GM21381 (cell line): ENCODE results near the gene DIPK1C.
"Not testable (repeated sequence)": the region's sequence is repeated elsewhere in the genome, so short reads cannot be mapped to it uniquely, and the experiment has no call there.

ENCODE experiments used
- ATAC-seq: cut with Tn5 transposase; IDR thresholded peaks from one replicate; pipeline ENCODE4 v1.9.1; 2021; ENCODE audit warnings: mild to moderate bottlenecking, moderate library complexity; ENCODE audit not compliant: unreplicated experiment

DIPK1C gene

DNA sequence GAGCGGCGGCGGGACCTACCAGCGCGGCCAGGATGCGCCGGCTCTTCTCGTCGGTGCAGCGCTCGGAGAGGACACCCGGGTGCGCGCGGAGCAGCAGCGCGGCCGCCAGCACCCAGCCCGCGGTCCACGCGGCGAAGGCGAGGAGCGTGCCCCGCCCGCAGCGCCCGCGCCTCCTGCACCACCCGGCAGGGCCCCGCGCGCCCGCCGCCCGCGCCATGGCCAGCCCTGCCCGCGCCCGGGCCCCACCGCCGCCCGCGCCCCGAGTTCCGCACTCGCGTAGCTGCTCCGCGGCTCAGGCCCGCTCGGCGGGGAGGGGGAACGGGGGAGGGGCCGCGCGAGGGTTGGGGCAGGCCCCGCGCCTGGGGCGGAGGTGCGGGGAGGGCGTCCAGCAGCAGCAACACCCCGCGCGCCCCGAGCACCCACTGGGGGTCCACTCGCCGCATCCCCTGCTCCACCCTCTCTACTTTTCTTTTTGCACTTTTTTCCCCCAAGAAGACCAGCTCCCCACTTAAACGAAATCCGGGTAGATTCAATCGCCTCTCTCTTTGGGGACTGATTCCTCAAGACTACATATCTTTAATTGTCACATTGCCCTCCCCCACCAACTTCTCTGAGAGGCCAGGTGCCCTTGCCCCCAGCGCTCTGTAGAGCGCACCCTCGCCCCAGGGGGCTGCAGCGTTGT, at the start of gene DIPK1C:
DIPK1C (minus strand) TSS at position 266 of the 682 bp plus-strand sequence; CDS start at position 217, 49 bp downstream.
- no peak for ATAC-seq

DNA sequence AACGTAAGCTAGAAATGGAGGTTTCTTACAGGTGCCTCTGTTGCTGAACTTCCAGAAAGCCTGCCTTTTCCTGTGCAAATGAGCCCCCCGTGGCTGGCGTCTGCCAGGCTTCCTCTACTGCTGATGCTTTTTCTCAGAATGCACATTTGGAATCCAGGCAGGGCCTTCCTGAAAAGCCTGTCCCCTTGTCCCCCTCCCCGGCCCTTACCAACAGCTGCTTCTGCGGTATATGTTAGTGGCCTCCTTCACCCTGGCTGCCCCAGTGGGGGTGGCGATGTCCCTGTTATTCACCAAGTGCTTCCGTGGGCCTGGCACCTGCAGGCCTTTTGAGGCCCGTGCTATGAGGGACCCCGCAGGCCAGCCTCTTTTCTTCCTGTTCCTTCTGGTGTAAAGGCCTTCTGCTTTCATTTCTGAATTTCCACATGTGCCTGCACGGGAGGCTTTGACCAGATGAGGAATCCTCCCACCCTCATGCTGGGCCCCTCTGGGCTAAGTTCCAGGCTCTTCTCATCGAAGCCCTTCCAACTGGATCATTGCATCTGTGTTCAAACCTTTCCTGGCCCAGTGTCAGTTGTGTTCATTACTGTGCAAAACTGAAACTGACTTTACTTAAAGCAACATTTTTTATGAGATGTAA, 49.5 kb upstream of the DIPK1C start:
- no peak for ATAC-seq

DNA sequence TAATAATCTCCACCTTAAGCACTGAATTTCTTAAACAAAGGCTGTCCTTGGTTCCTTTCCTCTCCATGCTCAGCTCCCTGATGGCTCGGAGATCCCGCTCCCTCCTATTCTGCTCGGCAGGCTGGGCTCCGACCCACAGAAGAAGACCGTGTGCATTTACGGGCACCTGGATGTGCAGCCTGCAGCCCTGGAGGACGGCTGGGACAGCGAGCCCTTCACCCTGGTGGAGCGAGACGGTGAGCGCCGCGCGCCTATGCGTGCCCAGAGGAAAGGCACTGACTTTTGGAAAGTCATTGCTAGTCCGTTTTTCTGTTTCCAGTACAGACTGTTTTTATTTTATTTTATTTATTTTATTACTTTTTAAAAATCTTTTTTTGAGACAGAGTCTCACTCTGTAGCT, 48.7 kb upstream of the DIPK1C start:
- ATAC-seq, result no peak

DNA sequence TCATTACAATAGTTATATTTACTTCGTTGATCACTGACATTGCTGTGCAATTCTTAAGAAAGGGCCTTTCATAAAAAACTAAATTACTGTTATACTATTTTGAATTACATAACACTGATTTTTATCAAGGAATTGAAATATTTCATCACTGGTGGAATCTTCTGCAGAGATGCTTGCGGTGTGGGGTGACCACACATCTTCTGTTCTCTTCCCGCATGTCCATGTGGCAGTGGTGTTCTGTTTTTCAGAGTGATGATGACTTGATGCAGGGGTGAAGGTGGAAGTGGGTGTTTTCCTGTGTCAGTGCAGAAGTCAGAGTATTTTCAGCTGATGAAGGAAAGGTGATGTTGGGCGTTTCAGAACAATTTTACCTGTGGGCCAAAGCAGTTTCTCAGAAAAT, 46.0 kb upstream of the DIPK1C start:
- no peak for ATAC-seq

DNA sequence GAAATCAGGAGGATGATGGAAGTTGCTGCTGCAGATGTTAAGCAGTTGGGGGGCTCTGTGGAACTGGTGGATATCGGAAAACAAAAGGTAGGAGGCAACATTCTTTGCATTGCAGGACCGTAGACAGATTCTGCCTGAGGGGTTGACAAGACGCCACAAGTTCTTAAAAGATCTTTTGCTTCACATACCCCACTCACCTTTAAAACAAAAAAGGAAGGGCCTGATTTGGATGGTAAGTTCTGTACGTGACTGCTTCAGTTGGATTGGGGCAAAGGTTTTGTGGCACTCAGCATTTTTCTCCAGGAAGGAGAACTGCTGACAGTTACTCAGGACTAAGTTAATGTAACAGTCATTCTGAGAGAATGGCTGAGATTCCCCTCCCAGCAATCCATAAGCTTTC, 44.3 kb upstream of the DIPK1C start:
- ATAC-seq, result no peak

DNA sequence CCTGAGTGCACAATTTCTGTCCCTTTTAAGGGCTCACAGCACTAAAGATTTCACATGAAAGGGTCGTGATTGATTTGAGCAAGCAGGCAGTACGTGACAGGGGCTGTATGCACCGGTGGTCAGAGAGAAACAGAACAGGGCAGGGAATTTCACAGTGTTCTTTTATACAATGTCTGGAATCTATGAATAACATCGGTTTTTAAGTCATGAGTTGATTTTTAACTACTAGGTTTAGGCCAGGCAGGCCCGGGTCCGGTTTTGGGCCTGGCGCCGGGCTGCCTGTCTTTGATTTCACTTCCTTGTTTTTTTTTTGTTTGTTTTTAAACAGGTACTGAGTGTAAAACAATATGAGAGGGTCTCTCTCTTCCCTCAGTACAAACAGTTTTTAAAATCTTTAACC, 43.7 kb upstream of the DIPK1C start:
- not testable (repeated sequence) for ATAC-seq

DNA sequence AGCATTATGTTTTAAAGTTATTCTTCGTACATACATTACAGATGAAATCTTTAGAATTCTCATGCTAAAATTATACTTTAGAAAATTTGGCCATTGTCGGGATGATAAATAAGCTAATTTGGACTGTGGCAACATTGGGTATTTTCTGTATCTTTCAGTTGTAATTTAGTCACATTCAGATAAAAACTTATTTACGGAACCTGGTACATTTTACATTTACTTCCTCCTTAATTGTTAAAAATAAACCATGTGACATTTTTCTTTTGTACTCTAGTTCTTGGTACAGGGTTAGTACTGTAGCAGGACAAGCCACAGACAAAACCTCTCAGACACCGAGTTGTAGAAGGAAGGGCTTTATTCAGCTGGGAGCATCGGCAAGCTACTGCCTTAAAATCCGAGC, 43.3 kb upstream of the DIPK1C start:
- no peak for ATAC-seq

DNA sequence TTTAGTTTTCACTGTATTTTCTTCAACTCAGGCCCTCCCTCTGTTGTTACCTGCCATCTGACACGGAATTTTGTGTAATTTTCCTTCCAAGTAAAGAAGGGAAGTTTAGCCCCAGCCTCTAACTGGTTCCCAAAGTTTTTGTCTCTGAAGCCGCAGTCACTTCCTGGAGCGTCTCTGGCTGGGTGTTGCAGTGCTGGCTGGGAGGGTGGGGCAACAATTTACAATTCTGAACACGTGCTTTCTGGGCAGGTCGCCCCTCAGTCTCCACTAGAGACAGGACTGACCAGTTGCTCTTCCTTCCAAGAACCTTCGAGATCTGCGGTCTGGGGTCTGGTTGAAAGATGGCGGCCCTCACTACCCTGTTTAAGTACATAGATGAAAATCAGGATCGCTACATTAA, 42.5 kb upstream of the DIPK1C start:
- ATAC-seq, result peak; percentile 39

DNA sequence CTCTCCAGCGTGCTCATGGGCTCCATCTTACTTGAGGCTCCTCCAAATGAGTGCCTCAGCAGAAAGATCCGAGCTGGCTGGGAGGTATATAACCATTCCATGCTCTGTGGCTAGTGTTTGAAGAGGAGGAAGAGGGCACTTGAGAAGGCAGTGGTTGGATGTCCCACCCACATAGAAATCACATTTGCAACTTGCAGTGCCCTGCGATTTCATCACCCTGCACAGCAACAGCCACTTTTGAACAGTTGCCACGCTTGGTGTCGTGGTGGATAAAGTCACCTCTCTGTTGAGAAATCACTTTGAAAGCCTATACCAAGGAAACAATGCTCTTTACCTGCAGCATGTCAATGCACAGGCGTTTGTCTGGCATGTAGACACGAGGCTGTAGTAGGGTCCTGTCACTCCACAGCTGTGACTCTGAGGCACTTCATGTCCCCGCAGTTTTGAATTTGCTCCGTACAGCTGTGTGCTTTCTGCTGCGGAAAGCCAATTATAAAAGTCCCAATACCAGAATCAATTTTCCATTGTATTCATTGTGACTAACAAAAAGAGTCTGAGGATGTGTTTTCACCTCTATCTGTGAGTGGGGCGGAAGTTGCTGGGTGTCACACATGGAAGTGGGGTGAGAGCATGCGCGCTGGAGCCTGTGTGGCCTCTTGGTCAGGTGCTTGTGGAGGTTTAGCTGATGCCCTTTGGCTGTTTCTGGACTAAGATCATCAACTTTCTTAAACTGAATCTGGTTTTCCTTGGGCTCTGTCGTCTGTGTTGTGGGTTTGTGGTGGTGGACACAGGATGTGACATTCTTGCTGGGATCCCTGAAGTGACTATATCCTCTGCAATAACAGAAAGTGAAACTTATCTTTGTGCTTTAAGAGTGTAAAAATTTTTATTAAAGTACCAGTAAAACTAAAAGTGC, 41.9 kb upstream of the DIPK1C start:
- ATAC-seq, result peak; percentile 30

DNA sequence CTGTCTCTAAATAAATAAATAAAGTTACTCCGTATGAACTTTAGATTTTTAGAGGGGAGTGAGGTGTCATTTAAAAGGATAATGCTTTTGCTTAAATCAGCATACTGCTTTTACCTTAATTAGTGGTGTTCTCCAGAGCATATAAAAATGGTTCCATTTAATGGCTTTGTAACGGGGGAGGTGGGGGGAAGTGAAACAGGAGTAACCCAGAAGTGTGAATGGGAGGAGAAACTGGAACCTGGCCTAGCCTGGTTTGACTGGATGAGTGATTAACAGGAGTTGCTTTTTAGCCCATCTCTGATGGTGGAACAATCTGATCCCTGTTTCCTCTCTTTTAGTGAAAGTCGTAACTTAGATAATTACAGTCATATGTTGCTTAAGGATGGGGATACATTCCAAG, 40.7 kb upstream of the DIPK1C start:
- ATAC-seq, result no peak

DNA sequence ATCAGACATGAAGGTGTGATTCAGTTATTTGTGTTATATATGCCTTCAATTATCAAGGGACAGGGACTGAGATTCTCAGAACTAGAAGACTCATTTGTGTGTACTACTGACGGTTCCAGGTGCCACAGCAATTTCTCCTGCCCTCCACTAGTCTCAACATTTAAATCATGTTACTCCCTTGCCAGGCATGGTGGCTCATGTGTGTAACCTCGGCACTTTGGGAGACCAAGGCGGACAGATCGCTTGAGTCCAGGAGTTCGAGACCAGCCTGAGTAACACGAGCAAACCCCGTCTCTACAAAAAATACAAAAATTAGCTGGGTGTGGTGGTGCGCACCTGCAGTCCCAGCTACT, 40.2 kb upstream of the DIPK1C start:
- ATAC-seq, result no peak

DNA sequence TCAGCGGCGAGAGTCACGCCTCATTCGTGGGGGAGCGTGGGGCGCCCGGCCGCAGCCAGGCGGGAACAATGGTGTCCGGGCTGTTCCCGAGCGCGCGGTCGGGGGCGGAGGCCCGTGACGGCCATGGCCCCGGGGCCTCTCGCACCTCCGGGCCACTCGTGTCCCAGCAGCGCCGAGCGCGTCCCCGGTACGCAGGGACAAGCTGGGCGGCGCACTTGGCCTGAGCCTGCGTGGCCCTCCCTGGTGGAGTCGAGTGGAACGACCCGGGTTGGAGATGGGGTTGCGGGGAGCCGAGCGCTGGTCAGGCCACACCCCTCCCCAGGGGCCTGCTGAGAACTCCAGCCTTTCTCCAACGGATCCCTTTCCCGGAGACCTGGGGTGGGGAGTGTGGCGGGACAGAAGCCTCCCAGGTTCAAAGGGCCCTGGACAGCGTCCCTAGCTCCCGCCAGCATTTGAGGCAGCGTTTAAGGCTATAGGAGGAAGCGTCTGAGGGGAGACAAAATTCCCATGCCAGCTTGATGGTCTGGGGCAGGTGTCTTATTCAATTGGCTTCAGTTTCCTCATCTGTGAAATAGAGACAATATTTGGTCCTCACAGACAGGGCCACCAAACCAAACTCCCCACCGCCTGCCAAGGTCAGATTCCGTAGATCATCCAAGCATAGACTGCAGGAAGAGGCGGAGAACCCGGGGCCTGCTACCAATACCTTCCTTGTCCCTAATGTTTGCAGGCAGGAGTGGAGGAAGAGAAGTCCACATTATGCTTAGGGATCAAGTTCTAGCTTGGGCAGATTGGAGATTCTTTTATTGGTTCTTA, 39.6 kb upstream of the DIPK1C start:
- ATAC-seq, result peak; percentile 20

DNA sequence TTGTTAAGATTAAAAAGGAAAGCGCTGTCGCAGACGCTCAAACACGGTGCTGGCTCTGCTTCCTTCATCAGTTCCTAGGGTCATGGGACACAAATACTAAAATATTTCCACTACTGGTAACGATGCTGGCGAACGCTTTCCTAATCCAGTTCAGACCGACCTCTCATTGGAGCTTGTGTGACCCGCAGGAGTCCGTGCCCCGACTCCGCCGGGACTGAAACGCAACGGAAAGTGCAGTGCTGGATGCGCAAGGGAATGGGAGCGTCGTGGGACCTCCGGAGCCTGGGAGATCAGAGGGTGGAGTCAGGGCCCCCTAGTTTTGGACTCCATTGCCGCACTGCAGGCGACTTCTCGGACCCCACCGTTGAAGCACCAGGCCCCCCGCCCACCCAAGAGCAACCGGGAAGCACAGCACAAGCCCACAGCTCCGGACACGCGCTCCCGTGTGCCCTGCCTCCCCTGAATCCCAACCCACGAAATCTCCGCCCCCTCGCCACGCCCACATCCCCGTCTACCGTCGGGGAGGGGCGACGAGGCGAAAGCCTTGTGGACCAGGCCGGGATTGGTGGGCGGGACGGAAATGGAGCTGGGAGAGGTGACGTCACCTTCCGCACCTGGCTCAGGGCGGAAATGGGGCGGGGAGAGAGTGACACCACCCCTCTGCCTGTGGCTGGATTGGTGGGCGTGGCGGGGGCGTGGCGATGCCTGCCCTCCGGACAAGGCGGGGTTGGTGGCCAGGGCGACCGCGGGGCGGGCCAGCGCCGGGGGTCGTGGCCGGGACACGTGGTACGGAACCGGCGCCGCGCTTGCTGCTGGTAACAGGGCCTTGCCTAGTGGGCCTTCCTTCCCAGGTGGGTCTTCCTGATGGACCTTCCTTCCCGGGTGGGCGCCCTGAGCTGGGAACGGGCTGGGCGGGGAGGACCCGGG, 38.7 kb upstream of the DIPK1C start, which contains the start of gene CNDP2:
CNDP2 (plus strand) TSS at position 783 of the 927 bp plus-strand sequence. CDS start 3,611 bp downstream, outside the sequence.
- peak; percentile 75 for ATAC-seq

DNA sequence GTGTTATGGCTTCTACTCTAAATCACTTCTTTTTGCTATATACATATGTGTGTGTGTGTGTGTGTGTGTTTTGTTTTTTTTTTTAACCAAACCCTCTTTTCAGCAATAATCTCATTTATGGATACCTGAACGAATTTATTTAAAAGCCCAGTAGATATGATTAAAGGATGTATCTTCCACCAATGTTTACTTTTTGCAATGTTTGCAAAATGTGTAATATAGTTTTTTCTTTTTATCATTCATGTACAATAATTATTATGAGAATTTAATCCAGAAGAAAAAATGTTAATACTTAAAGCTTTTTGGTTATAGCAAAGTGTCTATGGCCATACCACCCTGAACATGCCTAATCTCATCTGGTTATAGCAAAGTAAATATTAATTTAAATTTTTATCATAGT, 37.4 kb upstream of the DIPK1C start:
- no peak for ATAC-seq

DNA sequence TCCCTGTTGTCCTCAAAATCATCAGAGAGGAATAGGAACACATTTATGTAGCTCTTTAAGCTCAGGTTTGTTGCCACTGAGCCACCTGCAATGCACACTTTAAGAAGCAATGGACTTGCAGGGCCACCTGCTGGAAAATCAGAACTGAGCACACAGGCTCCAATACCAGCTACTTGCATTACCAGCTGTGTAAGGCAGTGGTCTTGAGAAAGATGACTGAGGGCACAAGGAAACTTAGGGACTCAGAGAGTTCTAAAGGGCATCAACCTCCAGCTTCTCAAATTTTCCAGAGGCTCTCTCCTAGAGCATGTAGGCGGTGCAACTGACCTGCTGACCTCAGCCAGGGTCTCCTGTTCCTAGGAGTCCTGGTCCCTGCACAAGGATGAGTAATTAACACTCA, 36.6 kb upstream of the DIPK1C start:
- ATAC-seq, result no peak

DNA sequence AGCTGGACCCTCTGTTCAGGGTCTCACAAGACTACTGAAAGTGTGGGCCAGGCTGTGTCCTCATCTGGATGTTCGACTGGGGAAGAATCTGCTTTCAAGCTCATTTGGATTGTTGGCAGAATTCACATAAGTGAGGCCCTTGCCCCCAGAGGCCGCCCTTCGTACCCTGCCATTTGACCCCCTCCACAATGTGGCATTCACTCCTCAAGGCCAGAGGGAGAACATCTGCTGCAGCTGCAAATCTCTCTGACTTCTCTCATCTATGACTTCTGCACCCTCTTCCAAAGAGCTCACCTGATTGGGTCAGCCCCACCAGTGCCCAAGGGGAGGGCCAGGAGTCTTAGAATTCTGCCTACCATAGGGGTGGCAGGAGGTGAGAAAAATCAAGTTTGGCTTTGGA, 35.2 kb upstream of the DIPK1C start:
- no peak for ATAC-seq

DNA sequence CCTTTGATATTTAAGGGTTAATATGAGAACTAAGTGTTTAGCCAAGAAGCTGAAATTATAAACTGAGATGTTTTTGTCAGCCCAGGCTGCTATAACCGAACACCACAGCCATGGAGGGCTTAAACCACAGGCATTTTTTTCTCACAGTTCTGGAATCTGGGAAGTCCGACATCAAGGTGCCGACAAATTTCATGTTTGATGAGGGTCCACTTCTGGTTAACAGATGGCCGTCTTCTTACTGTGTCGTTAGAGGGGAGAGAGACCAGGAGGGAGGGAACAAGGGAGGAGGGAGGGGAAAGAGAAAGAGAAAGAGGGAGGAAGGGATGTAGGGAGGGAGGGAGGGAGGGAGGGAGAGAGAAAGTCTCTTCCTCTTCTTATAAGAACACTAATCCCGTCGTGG, 32.6 kb upstream of the DIPK1C start:
- ATAC-seq, result no peak

DNA sequence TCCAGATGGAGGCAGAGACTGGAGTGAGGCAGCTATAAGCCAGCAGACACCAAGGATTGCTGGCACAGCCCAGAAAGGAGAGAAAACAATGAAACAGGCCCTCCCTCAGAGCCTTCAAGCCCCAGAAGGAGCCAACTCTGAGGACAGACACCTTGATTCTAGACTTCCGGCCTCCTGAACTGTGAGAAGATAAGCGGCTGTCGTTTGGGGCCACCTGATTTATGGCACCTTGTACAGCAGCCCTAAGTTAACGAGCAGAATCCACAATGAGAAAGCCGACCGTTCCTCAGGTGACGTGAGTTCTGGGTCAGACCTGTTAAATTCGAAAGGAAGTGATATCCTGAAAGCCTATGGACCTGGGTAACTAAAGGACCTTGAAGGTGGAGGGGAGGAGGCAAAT, 31.8 kb upstream of the DIPK1C start:
- no peak for ATAC-seq

DNA sequence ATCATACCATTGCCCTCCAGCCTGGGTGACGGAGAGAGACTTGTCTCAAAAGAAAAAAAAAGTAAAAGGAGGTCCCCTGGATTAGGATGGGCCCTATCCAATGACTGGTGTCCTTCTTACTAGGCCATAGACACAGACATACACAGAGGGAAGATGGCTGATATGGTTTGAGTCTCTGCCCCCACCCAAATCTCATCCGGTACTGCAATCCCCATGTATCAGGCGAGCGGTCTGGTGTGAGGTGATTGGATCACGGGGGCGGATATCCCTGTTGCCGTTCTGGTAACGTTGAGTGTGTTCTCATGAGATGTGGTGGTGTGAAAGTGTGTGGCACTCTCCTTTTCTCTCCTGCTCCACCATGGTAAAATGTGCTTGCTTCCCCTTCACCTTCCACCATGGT, 31.2 kb upstream of the DIPK1C start:
- no peak for ATAC-seq
